Measurements from ENCODE around the gene ZNF526.

Gene ZNF526

GRCh38 chr19:42174958-42175734, 45.0 kb upstream of the ZNF526 start:
- in situ Hi-C loops (cut with MboI; ENCODE audit: low pct_unique_long_range_greater_than_20kb, low sequenced_read_pairs, unreplicated experiment) = no loop called here
- DNase-seq (ENCODE audit: low spot score) = no peak

GRCh38 chr19:42175952-42176648, 44.0 kb upstream of the ZNF526 start:
- in situ Hi-C loops (cut with MboI; ENCODE audit: low pct_unique_long_range_greater_than_20kb, low sequenced_read_pairs, unreplicated experiment) = no loop called here
- TF ChIP-seq CTCF (IDR thresholded peaks at IDR 0.05; ENCODE audit: extremely low read depth, insufficient read depth, missing control alignments) = no peak
- no peak for DNase-seq (ENCODE audit: low spot score)

More at GRCh38 chr19:42174958-42175734, 45.0 kb upstream of the ZNF526 start:
- no peak for TF ChIP-seq CTCF (IDR thresholded peaks at IDR 0.05; ENCODE audit: extremely low read depth, insufficient read depth, missing control alignments)

GRCh38 chr19:42176649-42176989, 43.5 kb upstream of the ZNF526 start:
- peak; percentile 44 for DNase-seq (ENCODE audit: low spot score)
- in situ Hi-C loops (cut with MboI; ENCODE audit: low pct_unique_long_range_greater_than_20kb, low sequenced_read_pairs, unreplicated experiment) = no loop called here
- TF ChIP-seq CTCF (IDR thresholded peaks at IDR 0.05; ENCODE audit: extremely low read depth, insufficient read depth, missing control alignments) = no peak

GRCh38 chr19:42176990-42177685, 43.0 kb upstream of the ZNF526 start:
- in situ Hi-C loops (cut with MboI; ENCODE audit: low pct_unique_long_range_greater_than_20kb, low sequenced_read_pairs, unreplicated experiment) = no loop called here
- DNase-seq (ENCODE audit: low spot score) = peak; percentile 82
- TF ChIP-seq CTCF (IDR thresholded peaks at IDR 0.05; ENCODE audit: extremely low read depth, insufficient read depth, missing control alignments) = peak; percentile 61

- in situ Hi-C loops (cut with MboI; ENCODE audit: low pct_unique_long_range_greater_than_20kb, low sequenced_read_pairs, unreplicated experiment) = no loop called here
- TF ChIP-seq CTCF (IDR thresholded peaks at IDR 0.05; ENCODE audit: extremely low read depth, insufficient read depth, missing control alignments) = no peak
- DNase-seq (ENCODE audit: low spot score) = no peak
Measured at GRCh38 chr19:42177686-42178019, 42.5 kb upstream of the ZNF526 start.

GRCh38 chr19:42178791-42179674, 41.1 kb upstream of the ZNF526 start:
- TF ChIP-seq CTCF (IDR thresholded peaks at IDR 0.05; ENCODE audit: extremely low read depth, insufficient read depth, missing control alignments) = peak; percentile 50
- in situ Hi-C loops (cut with MboI; ENCODE audit: low pct_unique_long_range_greater_than_20kb, low sequenced_read_pairs, unreplicated experiment) = no loop called here
- DNase-seq (ENCODE audit: low spot score) = no peak

All from GM13977 (cell line).